B cell (primary cell): ENCODE data around the gene SLC4A5.

Experiments used
- CTCF ChIP-seq: fragments of 200-600 bp; IDR thresholded peaks from one replicate; pipeline ENCODE4 v1.8.0; 2022; ENCODE audit warnings: antibody characterized with exemption, mild to moderate bottlenecking
- EZH2 ChIP-seq: IDR thresholded peaks from 2 replicates; pipeline ENCODE4 v1.6.1; 2012; ENCODE audit warnings: borderline replicate concordance, low read depth, mild to moderate bottlenecking, moderate library complexity, low read length; ENCODE audit not compliant: insufficient read depth, poor library complexity, severe bottlenecking

GRCh38 chr2:74332550-74333174 is 10.6 kb downstream of the SLC4A5 start:
- TF ChIP-seq CTCF (no peak), EZH2 (no peak)
